K562 (cell line): ENCODE data around the gene BCAS1. TPM values are rescaled to one million over a fixed set of nuclear protein-coding genes. Genes with fewer than 3 reads are reported as not detected.

Experiments used
- ATF2 ChIP-seq: sonication (generic); formaldehyde crosslinking; IDR thresholded peaks from 2 replicates; pipeline ENCODE4 v1.8.1; 2022; ENCODE audit warnings: missing genetic modification reagents
- ATF7 ChIP-seq: fragments of 450-650 bp; IDR thresholded peaks from 2 replicates; pipeline ENCODE4 v1.7.1; 2014; ENCODE audit warnings: mild to moderate bottlenecking, moderate library complexity
- BRF2 ChIP-seq: IDR thresholded peaks from 3 replicates; pipeline ENCODE4 v1.6.1; 2011; ENCODE audit warnings: borderline replicate concordance, mild to moderate bottlenecking; ENCODE audit not compliant: insufficient read length, insufficient read depth
- ETV5 ChIP-seq: sonication (generic); formaldehyde crosslinking; IDR thresholded peaks from 2 replicates; pipeline ENCODE4 v1.4.0; 2020; ENCODE audit warnings: low read depth, mild to moderate bottlenecking, missing genetic modification reagents
- HBP1 ChIP-seq: fragments of 450-650 bp; formaldehyde crosslinking; IDR thresholded peaks from 2 replicates; pipeline ENCODE4 v1.4.0; 2022; ENCODE audit warnings: missing genetic modification characterization
- JUNB ChIP-seq: fragments of 450-650 bp; formaldehyde crosslinking; conservative IDR thresholded peaks from 2 replicates; pipeline ENCODE4 v1.4.0; 2020; ENCODE audit warnings: mild to moderate bottlenecking
- MLLT1 ChIP-seq, 2 experiments: fragments of 450-650 bp; IDR thresholded peaks; 2 replicates each; pipeline ENCODE4 v1.6.1; 2016
- NCOA6 ChIP-seq: fragments of 450-650 bp; IDR thresholded peaks from 2 replicates; pipeline ENCODE4 v1.6.1; 2017; ENCODE audit warnings: mild to moderate bottlenecking
- NR2C2 ChIP-seq, 2 experiments: fragments of 200-800 bp in 1 of 2; sonication (Bioruptor generic) in 1 of 2; sonication (generic) in 1 of 2; formaldehyde crosslinking in 1 of 2; IDR thresholded peaks; 2 replicates each; pipeline versions ENCODE4 v1.6.1 to v1.8.0; 2016 to 2022; ENCODE audit warnings: mild to moderate bottlenecking in 1 of 2, missing compliant biosample characterization in 1 of 2, missing genetic modification characterization in 1 of 2, missing genetic modification reagents in 1 of 2
- RBFOX2 ChIP-seq: fragments of 200-400 bp; formaldehyde crosslinking; IDR thresholded peaks from 2 replicates; pipeline ENCODE4 v1.6.1; 2017; ENCODE audit warnings: low read depth, mild to moderate bottlenecking, low read length, moderate library complexity
- RBM25 ChIP-seq: fragments of 200-400 bp; formaldehyde crosslinking; IDR thresholded peaks from 2 replicates; pipeline ENCODE4 v1.6.1; 2018; ENCODE audit warnings: low read length, low read depth, moderate library complexity; ENCODE audit not compliant: severe bottlenecking
- RHOXF2B ChIP-seq: fragments of 250-450 bp; sonication (Bioruptor Pico); conservative IDR thresholded peaks from 2 replicates; pipeline ENCODE4 v1.5.1; 2021
- SLC30A9 ChIP-seq: fragments of 250-450 bp; sonication (Bioruptor Pico); IDR thresholded peaks from 2 replicates; pipeline ENCODE4 v1.8.0; 2022; ENCODE audit warnings: mild to moderate bottlenecking, moderate library complexity
- SMAD3 ChIP-seq: fragments of 450-650 bp; formaldehyde crosslinking; conservative IDR thresholded peaks from 2 replicates; pipeline ENCODE4 v1.4.0; 2020; ENCODE audit warnings: mild to moderate bottlenecking
- STAG1 ChIP-seq: sonication (generic); formaldehyde crosslinking; IDR thresholded peaks from 2 replicates; pipeline ENCODE4 v1.5.0; 2020; ENCODE audit warnings: missing genetic modification reagents, borderline replicate concordance
- TBL1XR1 ChIP-seq, 2 experiments: IDR thresholded peaks; 2 replicates each; pipeline ENCODE4 v1.6.1; 2012; ENCODE audit warnings: improper control_type of control experiment in 2 of 2, low read length in 2 of 2, mild to moderate bottlenecking in 1 of 2
- ZBTB1 ChIP-seq: sonication (generic); formaldehyde crosslinking; IDR thresholded peaks from 2 replicates; pipeline ENCODE4 v1.8.1; 2023; ENCODE audit warnings: missing genetic modification reagents, low read depth, mild to moderate bottlenecking, borderline replicate concordance
- ZFPM2 ChIP-seq: fragments of 250-450 bp; sonication (Bioruptor Pico); IDR thresholded peaks from 2 replicates; pipeline ENCODE4 v1.5.1; 2022; ENCODE audit warnings: mild to moderate bottlenecking
- ZNF584 ChIP-seq: fragments of 200-800 bp; sonication (Bioruptor generic); IDR thresholded peaks from 2 replicates; pipeline ENCODE4 v1.6.1; 2016; ENCODE audit warnings: low read depth, mild to moderate bottlenecking, missing genetic modification characterization, missing compliant biosample characterization
- ZSCAN32 ChIP-seq: fragments of 450-650 bp; formaldehyde crosslinking; IDR thresholded peaks from 2 replicates; pipeline ENCODE4 v1.4.0; 2020; ENCODE audit warnings: mild to moderate bottlenecking, moderate library complexity
- polyA plus RNA-seq, 8 experiments: library from polyadenylated mRNA; depleted of rRNA in 4 of 8; stranded (reverse) in 5 of 8; unstranded in 3 of 8; fragments of >200 nt; fragmentation: Nextera tagmentation in 2 of 8; fragmentation: Illumina TruSeq in 1 of 8; extraction: Ambion mirVana in 2 of 8; extraction: Trizol in 1 of 8; gene quantifications; 2 replicates each; pipeline versions ENCODE4 v1.2.1 to v1.2.3, GENCODE V29; 2011 to 2014; ENCODE audit warnings: inconsistent platforms in 1 of 8, missing spikeins in 1 of 8
- total RNA-seq, 7 experiments: library from RNA; depleted of rRNA in 6 of 7; stranded (reverse); fragments of >200 nt in 6 of 7; fragmentation: Illumina TruSeq in 2 of 7; extraction: Trizol in 2 of 7; gene quantifications; 2 replicates each; pipeline versions ENCODE4 v1.2.1 to v1.2.3, GENCODE V29; 2011 to 2021; ENCODE audit warnings: low replicate concordance in 1 of 7

Gene BCAS1
- total and polyA plus RNA-seq, 9 of the 15 experiments (the other 6 are each of a cell fraction or from before 2014, with no cell fraction given): 0.18 to 2.3 (median 0.93) TPM

GRCh38 chr20:53939572-53940359 lies 130.6 kb downstream of the BCAS1 start (continued):
- TF ChIP-seq BRF2 (no peak), ZBTB1 (no peak), ATF2 (CRISPR knock-in tag) (no peak), MLLT1 (IDR thresholded peaks at IDR 0.05) (peak in 1 of 2 experiments; percentile 49; a peak in 1 of 4 replicates), RBFOX2 (no peak), ATF7 (peak; percentile 50), SLC30A9 (CRISPR knock-in tag) (no peak), RBM25 (no peak), NCOA6 (no peak; the same call in 1 of the 2 replicates), ZNF584 (peak; percentile 76), SMAD3 (CRISPR knock-in tag) (no peak), JUNB (CRISPR knock-in tag) (no peak), ZSCAN32 (CRISPR knock-in tag) (no peak), TBL1XR1 (IDR thresholded peaks at IDR 0.05; ENCODE audit: low read length in 2 of 2) (no peak), ZFPM2 (no peak), RHOXF2B (CRISPR knock-in tag) (no peak), NR2C2 (CRISPR knock-in tag; IDR thresholded peaks at IDR 0.05) (no peak), NR2C2 (tag; IDR thresholded peaks at IDR 0.05) (peak; percentile 15; the same call in 1 of the 2 replicates), HBP1 (CRISPR knock-in tag) (no peak), STAG1 (CRISPR knock-in tag) (no peak; the same call in 1 of the 2 replicates), ETV5 (no peak)
